Spleen (tissue), 11 donors: Measurements from ENCODE around the gene LAMC2. TPM values are rescaled to one million over a fixed set of nuclear protein-coding genes. Genes with fewer than 3 reads are reported as not detected.

Experiments
- DNase-seq: peaks from one replicate; pipeline ENCODE4 v3.0.0-alpha.2; 2020
- H3K27ac ChIP-seq, 8 donors: fragments of 200-600 bp; sonication (generic) in 7 of 8; 1 replicate in 4 of 8; 2 replicates in 4 of 8; pipeline versions ENCODE4 v1.5.0 to v1.8.0; 2016 to 2021; ENCODE audit warnings: inconsistent platforms in 4 of 8, mild to moderate bottlenecking in 4 of 8, moderate library complexity in 1 of 8
- H3K27me3 ChIP-seq, 7 donors: fragments of 200-600 bp; sonication (generic) in 6 of 7; replicated peaks in 1 of 7; 1 replicate in 4 of 7; 2 replicates in 3 of 7; pipeline versions ENCODE4 v1.5.0 to v1.8.0; 2016 to 2021; ENCODE audit warnings: inconsistent platforms in 3 of 7, mild to moderate bottlenecking in 1 of 7
- H3K36me3 ChIP-seq, 6 donors: fragments of 200-600 bp; sonication (generic) in 5 of 6; 1 replicate in 4 of 6; 2 replicates in 2 of 6; pipeline versions ENCODE4 v1.5.0 to v1.8.0; 2016 to 2021; ENCODE audit warnings: inconsistent platforms in 2 of 6
- H3K4me1 ChIP-seq, 6 donors: fragments of 200-600 bp; sonication (generic) in 5 of 6; 1 replicate in 3 of 6; 2 replicates in 3 of 6; pipeline versions ENCODE4 v1.5.0 to v1.8.0; 2016 to 2021; ENCODE audit warnings: inconsistent platforms in 3 of 6
- H3K4me3 ChIP-seq, 8 donors: fragments of 200-600 bp; sonication (generic) in 7 of 8; 1 replicate in 4 of 8; 2 replicates in 4 of 8; pipeline versions ENCODE4 v1.5.0 to v1.8.0; 2016 to 2021; ENCODE audit warnings: inconsistent platforms in 4 of 8, mild to moderate bottlenecking in 4 of 8, moderate library complexity in 2 of 8
- H3K9me3 ChIP-seq, 8 donors: fragments of 200-600 bp; sonication (generic) in 7 of 8; 1 replicate in 4 of 8; 2 replicates in 4 of 8; pipeline versions ENCODE4 v1.5.0 to v1.8.0; 2016 to 2021; ENCODE audit warnings: inconsistent platforms in 4 of 8
- CTCF ChIP-seq, 11 experiments: fragments of 200-600 bp in 7 of 11; fragments of 450-650 bp in 4 of 11; sonication (generic) in 4 of 11; IDR thresholded peaks in 8 of 11; conservative IDR thresholded peaks in 3 of 11; 1 replicate in 7 of 11; 2 replicates in 4 of 11; pipeline versions ENCODE4 v1.4.0 to v1.8.0; 2016 to 2021; ENCODE audit warnings: antibody characterized with exemption in 11 of 11, inconsistent platforms in 4 of 11, mild to moderate bottlenecking in 1 of 11
- POLR2A ChIP-seq, 3 donors: fragments of 450-650 bp; IDR thresholded peaks; one replicate each; pipeline ENCODE4 v1.5.1; 2017; ENCODE audit warnings: antibody characterized with exemption in 3 of 3, mild to moderate bottlenecking in 1 of 3
- POLR2AphosphoS5 ChIP-seq, 3 donors: sonication (generic); formaldehyde crosslinking; IDR thresholded peaks; one replicate each; pipeline ENCODE4 v1.5.1; 2017; ENCODE audit warnings: antibody characterized with exemption in 3 of 3
- WGBS, 5 donors: extraction: QIAGEN DNeasy Blood & Tissue Kit in 3 of 5; methylation state at CpG; one replicate each; pipeline versions ENCODE4 v1.1.5 to v1.1.7; 2013 to 2018; 5-methylcytosine and 5-hydroxymethylcytosine counted together
- intact Hi-C: fragments of 100-400 bp; cut with DNase I; formaldehyde crosslinking; loops from one replicate; pipeline ENCODE4 v1.15.0; 2023; ENCODE audit warnings: low total_unique reads
- polyA plus RNA-seq, 3 donors: library from polyadenylated mRNA; stranded (reverse); fragments of 200-250 nt; gene quantifications; one replicate each; pipeline ENCODE4 v1.2.1, GENCODE V29; 2013
- total RNA-seq, 7 donors: library from RNA; depleted of rRNA in 3 of 7; stranded (reverse); fragments of >200 nt in 3 of 7; fragmentation: NEBNext Ultra II Directional in 4 of 7; extraction: Animal tissue kit (Norgen Biotek cat#: 25700) in 4 of 7; gene quantifications; one replicate each; pipeline versions ENCODE4 v1.1.0 to v1.2.1, GENCODE V29; 2016 to 2021
- donor health status: healthy with polysubstance abuse.
- donor health status: DM: no; HTN: no; CAD: no; lungs with moderate emphysema.
- donor health status: DM: no; HTN: no; CAD: no.
- donor health status: Bipolar disorder and iron deficiency.
- donor health status: healthy.
- donor health status: DM: no; HTN: no; CAD: no.
- donor health status: DM: yes; HTN: yes; CAD: no.

LAMC2 gene
- total and polyA plus RNA-seq, 10 donors: 0.13 to 1.4 (median 0.67) TPM; not detected in 1

GRCh38 chr1:183214021-183214970 lies 28.2 kb downstream of the LAMC2 start:
- Histone ChIP-seq H3K9me3 (no peaks in the 10 kb centered on the region), H3K4me1 (peaks cover 0 to 22% (median 11%) of the 10 kb centered on the region in 6 donors), H3K36me3 (no peaks in the 10 kb centered on the region), H3K27ac (no peak overlapping the region), H3K27me3 (peaks cover 0 to 32% (median 0%) of the 10 kb centered on the region in 7 donors), H3K4me3 (no peak overlapping the region)
- no peak for DNase-seq
- TF ChIP-seq POLR2A (IDR thresholded peaks at IDR 0.05) (no peak), CTCF (IDR thresholded peaks at IDR 0.05 in 8 of 11, conservative IDR thresholded peaks at IDR 0.05 in 3 of 11) (no peak), POLR2AphosphoS5 (IDR thresholded peaks at IDR 0.05) (no peak)
- intact Hi-C loops: no loop called here
- 83 to 93% (median 90%) methylated on average over 5 of the region's 5 CpGs for WGBS, 5 donors

GRCh38 chr1:183215076-183215720 lies 29.1 kb downstream of the LAMC2 start:
- no peaks in the 10 kb centered on the region for H3K36me3 ChIP-seq
- H3K27me3 ChIP-seq: peaks cover 0 to 32% (median 0%) of the 10 kb centered on the region in 7 donors
- WGBS, 5 donors: 82 to 90% (median 87%) methylated on average over 13 of the region's 13 CpGs
- peaks cover 0 to 27% (median 12%) of the 10 kb centered on the region in 6 donors for H3K4me1 ChIP-seq
- no peak for TF ChIP-seq POLR2AphosphoS5 (IDR thresholded peaks at IDR 0.05)
- no peak for TF ChIP-seq CTCF (IDR thresholded peaks at IDR 0.05 in 8 of 11, conservative IDR thresholded peaks at IDR 0.05 in 3 of 11)
- TF ChIP-seq POLR2A (IDR thresholded peaks at IDR 0.05): no peak
- H3K4me3 ChIP-seq: no peak overlapping the region
- DNase-seq: no peak
- no peaks in the 10 kb centered on the region for H3K9me3 ChIP-seq
- no peak overlapping the region for H3K27ac ChIP-seq
- intact Hi-C loops: no loop called here

- no peak for DNase-seq
- Histone ChIP-seq H3K4me3 (no peak overlapping the region), H3K36me3 (no peaks in the 10 kb centered on the region), H3K27ac (no peak overlapping the region), H3K4me1 (peaks cover 0 to 27% (median 12%) of the 10 kb centered on the region in 6 donors), H3K27me3 (peaks cover 0 to 32% (median 0%) of the 10 kb centered on the region in 7 donors), H3K9me3 (no peaks in the 10 kb centered on the region)
- 84 to 92% (median 90%) methylated on average over 4 of the region's 4 CpGs for WGBS, 5 donors
- TF ChIP-seq POLR2AphosphoS5 (IDR thresholded peaks at IDR 0.05) (no peak), CTCF (IDR thresholded peaks at IDR 0.05 in 8 of 11, conservative IDR thresholded peaks at IDR 0.05 in 3 of 11) (no peak), POLR2A (IDR thresholded peaks at IDR 0.05) (no peak)
- intact Hi-C loops: no loop called here
Observed at GRCh38 chr1:183215936-183216335, 29.9 kb downstream of the LAMC2 start.
